IMR-90 (cell line): ENCODE measurements around the gene NMUR1.

Experiments
- MAFK ChIP-seq: IDR thresholded peaks from 2 replicates; pipeline ENCODE4 v1.6.1; 2012; ENCODE audit warnings: low read depth, low read length, improper control_type of control experiment
- MAZ ChIP-seq: IDR thresholded peaks from 2 replicates; pipeline ENCODE4 v1.6.1; 2012; ENCODE audit warnings: low read depth, mild to moderate bottlenecking, low read length, improper control_type of control experiment, moderate library complexity, borderline replicate concordance
- MXI1 ChIP-seq: IDR thresholded peaks from 2 replicates; pipeline ENCODE4 v1.6.1; 2012; ENCODE audit warnings: low read depth, mild to moderate bottlenecking, low read length, moderate library complexity, borderline replicate concordance
- NFE2L2 ChIP-seq: fragments of 150-350 bp; IDR thresholded peaks from 2 replicates; pipeline ENCODE4 v1.6.1; 2016; ENCODE audit warnings: low read depth, mild to moderate bottlenecking, low read length
- RFX5 ChIP-seq: IDR thresholded peaks from 2 replicates; pipeline ENCODE4 v1.8.0; 2012; ENCODE audit warnings: low read depth, mild to moderate bottlenecking, low read length, moderate library complexity
- SMC3 ChIP-seq: fragments of 150-350 bp; IDR thresholded peaks from 2 replicates; pipeline ENCODE4 v1.6.1; 2016; ENCODE audit warnings: low read depth, mild to moderate bottlenecking, antibody characterized with exemption, low read length, moderate library complexity
- TF ChIP-seq, protein P1 (sequence below): conservative IDR thresholded peaks from 2 replicates; pipeline ENCODE4 v1.5.1; 2012; ENCODE audit warnings: mild to moderate bottlenecking, low read depth, low read length, improper control_type of control experiment
- TF ChIP-seq, protein P2 (sequence below): fragments of 150-350 bp; IDR thresholded peaks from 2 replicates; pipeline ENCODE4 v1.6.1; 2017; ENCODE audit warnings: mild to moderate bottlenecking, antibody characterized with exemption, low read length, low read depth

DNA sequence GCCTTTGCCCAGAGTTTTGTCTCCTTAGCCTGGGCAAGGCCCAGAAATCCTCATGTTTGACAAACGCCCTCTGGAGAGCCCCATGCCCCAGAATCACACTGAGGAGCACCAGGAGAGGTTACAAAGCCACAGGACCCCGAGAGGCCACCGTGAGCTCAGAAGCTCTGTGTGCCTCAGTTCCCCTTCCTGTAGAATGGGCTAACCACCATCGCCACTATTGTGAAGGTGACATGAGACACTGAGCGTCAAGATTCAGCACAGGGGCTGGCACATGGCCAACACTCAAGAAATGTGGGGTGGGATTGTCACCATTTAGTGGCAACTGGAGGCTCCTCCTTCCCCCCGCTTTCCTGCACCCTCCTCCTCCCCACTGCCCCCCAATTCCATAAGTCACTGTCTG, 1.2 kb upstream of the NMUR1 start:
- TF ChIP-seq, protein P1, sequence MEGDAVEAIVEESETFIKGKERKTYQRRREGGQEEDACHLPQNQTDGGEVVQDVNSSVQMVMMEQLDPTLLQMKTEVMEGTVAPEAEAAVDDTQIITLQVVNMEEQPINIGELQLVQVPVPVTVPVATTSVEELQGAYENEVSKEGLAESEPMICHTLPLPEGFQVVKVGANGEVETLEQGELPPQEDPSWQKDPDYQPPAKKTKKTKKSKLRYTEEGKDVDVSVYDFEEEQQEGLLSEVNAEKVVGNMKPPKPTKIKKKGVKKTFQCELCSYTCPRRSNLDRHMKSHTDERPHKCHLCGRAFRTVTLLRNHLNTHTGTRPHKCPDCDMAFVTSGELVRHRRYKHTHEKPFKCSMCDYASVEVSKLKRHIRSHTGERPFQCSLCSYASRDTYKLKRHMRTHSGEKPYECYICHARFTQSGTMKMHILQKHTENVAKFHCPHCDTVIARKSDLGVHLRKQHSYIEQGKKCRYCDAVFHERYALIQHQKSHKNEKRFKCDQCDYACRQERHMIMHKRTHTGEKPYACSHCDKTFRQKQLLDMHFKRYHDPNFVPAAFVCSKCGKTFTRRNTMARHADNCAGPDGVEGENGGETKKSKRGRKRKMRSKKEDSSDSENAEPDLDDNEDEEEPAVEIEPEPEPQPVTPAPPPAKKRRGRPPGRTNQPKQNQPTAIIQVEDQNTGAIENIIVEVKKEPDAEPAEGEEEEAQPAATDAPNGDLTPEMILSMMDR: no peak
- TF ChIP-seq MAFK (no peak), NFE2L2 (no peak), MAZ (no peak), SMC3 (no peak), RFX5 (no peak), MXI1 (no peak)
- TF ChIP-seq, protein P2, sequence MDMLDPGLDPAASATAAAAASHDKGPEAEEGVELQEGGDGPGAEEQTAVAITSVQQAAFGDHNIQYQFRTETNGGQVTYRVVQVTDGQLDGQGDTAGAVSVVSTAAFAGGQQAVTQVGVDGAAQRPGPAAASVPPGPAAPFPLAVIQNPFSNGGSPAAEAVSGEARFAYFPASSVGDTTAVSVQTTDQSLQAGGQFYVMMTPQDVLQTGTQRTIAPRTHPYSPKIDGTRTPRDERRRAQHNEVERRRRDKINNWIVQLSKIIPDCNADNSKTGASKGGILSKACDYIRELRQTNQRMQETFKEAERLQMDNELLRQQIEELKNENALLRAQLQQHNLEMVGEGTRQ: no peak
